RCC 7860 (cell line): ENCODE measurements around the gene IMMP2L.

Experiments
- DNase-seq: peaks from one replicate; pipeline ENCODE4 v3.0.0-alpha.2; 2015; ENCODE audit warnings: low spot score
- FAIRE-seq: peaks from 2 replicates; lab custom pipeline; 2012; peaks lifted over from hg19 to GRCh38; lab: Jason Lieb, UNC

IMMP2L gene

DNA sequence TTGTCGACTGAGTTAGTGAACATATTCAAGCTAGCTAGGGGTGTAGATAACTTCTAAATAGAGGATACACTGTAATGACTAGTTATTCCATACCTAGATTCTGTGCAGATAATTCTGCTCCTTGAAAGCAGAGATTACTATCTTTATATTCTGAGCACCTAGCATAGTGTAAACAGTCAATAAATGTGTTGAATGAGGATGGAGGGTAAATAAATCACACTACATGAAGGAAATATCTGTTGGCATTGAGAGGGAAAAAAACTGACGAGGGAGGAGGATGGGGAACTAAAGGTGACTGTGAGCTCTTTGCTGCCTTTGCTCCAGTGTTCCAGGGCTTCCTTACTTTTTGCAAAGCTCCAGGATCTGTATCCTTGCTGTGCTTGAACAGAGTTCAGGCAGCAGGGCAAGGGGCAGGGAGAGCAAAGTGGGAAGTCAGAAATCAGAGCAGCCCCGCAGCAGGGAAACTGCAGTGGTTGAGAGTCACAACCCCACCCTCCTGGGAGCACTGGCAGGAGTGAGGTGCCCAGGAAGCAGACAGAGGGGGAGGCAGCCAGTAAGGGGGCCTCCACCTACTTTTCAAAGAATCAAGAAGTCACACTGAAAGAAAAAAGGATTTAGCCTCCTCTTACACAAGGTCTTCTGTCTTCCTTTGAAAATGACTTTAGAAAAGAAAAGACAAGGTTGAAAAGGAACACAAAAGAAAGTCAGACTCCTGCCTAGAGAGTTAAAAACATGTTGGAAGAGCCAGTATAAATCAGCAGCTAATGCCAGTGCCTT, 543.1 kb downstream of the IMMP2L start:
- FAIRE-seq (no peak), DNase-seq (no peak)

DNA sequence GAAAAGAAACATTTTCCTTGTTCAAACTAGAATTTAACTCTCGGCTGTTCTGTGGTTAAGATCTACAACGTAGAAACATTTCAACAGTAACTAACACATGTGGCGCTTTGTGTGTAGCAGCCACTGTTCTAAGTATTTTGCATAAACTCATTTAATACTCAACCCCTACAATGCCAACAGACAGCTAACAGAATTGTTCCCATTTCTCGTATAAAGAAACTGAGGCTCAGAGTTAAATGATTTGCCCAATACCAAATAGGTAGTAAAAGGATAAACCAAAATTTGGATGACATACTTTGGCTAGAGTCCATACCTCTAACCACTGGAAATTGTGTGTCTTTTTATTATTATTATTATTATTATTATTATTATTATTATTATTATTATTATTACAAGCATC, 543.8 kb downstream of the IMMP2L start:
- DNase-seq (no peak), FAIRE-seq (no peak)

DNA sequence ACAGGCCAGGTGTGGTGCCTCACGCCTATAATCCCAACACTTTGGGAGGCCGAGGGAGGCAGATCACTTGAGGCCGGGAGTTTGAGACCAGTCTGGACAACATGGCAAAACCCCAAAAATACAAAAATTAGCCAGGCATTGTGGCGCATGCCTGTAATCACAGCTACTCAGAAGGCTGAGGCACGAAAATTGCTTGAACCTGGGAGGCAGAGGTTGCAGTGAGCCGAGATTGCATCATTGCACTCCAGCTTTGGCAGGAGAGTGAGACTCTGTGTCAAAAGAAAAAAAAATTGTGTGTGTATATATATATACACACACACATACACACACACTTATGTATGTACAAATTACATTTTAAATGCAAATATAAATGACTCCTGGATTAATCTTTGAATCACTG, 548.2 kb downstream of the IMMP2L start:
- no peak for FAIRE-seq
- DNase-seq = no peak

DNA sequence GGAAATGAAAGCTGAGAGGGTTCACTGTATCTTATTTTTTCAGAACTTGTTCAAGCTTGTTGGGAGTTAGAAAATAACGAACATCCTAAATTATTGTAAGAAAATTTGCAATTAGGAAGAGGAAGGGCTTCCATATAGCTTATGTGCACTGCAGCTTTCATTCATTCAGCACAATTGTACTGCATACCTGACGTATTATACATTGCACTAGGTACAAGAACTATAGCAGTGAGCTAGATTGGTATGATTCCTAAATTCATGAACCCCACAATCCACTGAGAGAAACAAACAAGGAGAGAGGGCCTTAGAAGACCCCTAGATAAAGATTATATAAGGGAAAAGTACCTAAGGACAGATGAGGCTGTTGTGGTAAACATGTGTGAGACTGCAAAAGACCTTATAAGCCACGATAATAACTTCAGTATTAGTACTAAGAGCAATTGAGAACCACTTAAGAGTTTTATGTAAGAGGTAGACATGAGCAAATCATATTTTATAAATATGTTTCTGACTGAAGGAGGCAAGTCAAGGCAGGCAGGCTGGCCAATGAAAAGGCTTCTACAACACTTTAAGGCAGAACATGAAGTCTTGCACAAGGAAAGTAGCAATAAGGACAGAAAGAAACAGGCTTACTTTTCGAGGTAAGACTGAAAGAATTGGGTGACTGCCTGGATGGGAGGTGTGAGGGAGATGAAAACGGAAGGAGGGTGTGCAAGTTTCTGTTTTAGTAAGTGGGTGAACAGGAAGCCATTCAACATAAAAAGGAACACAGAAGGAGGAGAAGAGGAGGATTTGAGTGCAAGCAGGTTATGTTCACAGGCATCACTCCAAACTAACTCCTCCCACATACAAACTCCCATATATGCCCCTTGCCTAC, 549.3 kb downstream of the IMMP2L start:
- FAIRE-seq (no peak), DNase-seq (no peak)

GRCh38 chr7:111012149-111012548, 550.1 kb downstream of the IMMP2L start:
- no peak for FAIRE-seq
- DNase-seq = no peak

DNA sequence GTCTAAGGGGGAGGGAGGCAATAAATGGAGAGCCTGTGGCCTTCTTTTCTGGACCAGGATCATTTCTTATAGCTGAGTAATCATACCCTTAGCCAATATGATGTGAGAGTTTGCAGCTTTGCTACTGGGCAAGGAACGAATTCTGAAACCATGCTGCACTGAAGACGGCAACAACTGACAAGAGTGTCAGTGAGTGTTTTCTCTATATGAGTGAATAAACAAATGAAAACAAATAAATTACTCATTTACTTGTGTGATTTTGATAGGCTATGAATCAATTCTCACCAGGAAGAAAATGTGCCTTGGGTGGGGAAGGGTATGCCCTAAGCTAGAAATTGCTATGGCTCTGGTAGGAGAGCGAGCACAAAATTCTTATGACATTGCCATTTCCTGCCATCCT, 550.8 kb downstream of the IMMP2L start:
- FAIRE-seq = no peak
- no peak for DNase-seq

DNA sequence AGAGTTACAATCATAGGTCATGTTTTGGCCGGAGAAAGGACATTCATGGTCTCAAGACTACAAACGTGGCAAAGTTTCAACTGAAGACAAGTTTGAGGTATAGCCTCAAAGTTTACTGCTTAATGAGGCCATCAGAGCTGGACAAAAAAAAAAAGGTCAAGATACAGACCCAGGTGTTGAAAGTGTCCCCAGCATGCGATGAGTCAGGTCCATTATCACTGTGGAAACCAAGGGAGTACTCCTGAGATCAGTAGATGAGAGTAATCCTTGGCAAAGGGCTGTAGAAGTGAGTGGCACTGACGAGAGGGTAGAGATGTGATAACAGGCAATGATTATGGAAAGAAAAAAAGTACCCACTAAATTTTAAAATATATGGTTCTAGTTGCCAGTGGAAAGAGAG, 551.5 kb downstream of the IMMP2L start:
- FAIRE-seq = no peak
- DNase-seq = no peak

DNA sequence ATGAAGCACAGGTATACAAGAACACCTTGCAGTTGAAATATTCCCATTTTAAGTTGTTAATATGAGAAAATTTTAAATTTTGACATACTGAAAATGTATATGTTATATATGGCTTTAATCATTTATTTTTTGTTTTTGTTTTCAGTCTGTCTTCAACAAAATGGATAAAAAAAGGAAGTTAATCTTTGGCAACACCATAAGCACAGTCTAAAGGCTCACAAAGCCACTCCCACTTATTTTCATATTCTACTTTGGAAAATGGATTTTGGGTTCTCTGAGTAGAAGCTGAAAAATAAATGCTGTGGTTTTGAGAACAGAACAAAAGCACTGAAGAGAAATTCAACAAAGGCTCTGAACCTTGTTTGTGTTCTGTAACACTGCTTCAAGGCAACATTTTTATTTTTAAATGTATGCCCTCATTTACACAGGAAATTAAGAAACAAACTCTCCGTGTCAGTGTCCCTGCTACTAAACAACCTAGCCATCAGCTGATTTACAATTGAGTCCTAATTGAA, 552.7 kb downstream of the IMMP2L start:
- FAIRE-seq (no peak), DNase-seq (no peak)

DNA sequence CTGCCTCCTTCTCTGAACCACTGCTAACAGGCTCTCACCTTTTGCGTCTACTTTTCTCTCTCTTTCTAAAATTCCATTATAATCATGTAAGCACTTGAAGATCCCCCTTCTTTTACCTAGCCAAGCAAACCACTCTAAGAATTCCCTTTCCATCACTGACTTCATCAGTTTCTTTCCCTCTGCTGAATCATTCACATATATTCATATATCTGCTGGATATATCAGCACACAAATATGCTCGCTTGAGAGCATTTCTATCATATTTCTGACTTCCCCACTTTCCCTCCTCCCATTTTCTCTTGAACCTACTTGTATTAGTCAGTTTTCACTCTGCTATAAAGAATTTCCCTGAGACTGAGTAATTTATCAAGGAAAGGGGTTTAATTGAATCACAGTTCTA, 555.6 kb downstream of the IMMP2L start:
- no peak for DNase-seq
- FAIRE-seq = no peak

DNA sequence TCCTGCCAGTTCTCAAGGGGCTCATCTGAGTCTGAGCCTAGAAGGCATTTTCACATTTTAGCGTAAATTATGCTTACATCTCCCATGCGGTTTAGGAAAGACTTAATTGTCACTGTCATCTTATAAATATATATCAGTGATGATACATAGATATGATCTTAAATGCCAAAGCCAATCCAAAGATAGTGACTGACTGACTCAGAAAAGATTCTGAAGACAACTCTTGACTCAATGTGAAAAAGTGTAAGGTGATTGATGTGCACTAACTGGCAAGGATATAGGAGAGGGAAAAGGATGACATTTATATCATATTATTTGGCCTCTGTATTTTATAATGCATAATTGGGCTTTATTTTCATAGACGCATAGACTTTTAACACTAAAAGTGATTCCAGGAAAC, 556.3 kb downstream of the IMMP2L start:
- DNase-seq (no peak), FAIRE-seq (no peak)

- FAIRE-seq (no peak), DNase-seq (no peak)
Observed at GRCh38 chr7:111005445-111005844, 556.8 kb downstream of the IMMP2L start.

DNA sequence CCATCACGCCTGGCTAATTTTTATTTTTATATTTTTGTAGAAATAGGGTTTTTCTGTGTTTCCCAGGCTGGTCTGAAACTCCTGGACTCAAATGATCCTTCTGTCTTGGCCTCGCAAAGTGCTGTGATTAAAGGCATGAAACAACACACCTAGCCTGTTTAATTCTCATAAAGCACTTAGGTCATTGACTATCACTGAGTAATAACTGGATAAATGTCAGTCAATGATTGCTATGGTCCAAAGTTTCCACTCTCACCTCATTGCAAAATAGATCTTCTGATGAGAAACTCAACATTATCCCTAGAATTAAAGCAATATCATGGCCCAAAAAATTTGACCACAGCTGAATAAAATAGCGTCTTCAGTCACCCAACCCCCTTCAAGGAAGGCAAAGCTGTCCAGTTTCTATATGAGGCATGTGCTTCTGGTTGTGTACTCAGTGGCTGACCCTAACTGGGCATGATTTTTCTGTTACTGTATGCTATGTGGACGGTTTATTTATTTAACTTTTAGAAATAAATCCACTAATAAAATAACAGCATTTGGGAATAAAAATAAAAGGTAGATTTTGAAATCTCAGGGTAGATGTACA, 557.9 kb downstream of the IMMP2L start:
- no peak for DNase-seq
- FAIRE-seq = no peak

DNA sequence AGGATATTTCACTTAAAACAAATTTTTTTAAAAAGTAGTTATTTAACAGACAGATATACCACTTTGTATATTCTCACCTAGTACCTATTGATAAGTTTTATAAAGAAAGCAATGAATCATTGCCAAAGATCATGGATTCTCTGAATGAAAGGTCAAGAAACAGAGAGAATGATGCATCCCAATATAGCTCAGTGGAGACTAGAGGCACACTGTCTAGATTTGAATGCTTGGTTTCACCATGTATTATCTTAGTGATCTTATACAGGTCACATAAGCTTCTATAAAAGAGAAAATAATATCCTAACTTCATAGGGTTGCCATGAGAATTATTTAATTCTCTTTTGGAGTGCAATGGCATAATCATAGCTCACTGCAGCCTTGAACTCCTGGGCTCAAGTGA, 558.4 kb downstream of the IMMP2L start:
- no peak for FAIRE-seq
- DNase-seq = no peak

GRCh38 chr7:110994028-110994967, 568.0 kb downstream of the IMMP2L start:
- FAIRE-seq = no peak
- DNase-seq = peak; percentile 23

DNA sequence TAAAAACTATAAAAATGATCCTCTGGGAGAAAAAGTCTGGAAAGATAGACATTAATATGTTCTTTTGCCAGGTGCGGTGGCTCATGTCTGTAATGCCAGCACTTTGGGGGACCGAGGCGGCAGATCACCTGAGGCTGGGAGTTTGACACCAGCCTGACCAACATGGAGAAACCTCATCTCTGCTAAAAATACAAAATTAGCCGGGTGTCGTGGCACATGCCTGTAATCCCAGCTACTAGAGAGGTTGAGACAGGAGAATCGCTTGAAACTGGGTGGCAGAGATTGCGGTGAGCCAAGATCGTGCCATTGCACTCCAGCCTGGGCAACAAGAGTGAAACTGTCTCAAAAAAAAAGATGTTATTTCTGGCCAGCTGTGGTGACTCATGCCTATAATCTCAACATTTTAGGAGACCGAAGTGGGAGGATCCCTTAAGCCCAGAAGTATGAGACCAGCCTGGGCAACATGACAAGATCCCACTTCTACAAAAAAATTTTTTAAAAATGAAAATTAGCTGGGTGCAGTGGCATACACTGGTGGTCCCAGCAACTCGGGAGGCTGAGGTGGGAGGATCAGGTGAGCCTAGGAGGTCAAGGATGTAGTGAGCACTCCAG, 573.3 kb downstream of the IMMP2L start:
- no peak for FAIRE-seq
- no peak for DNase-seq

- FAIRE-seq (no peak), DNase-seq (no peak)
Observed at GRCh38 chr7:110988348-110988747, 573.9 kb downstream of the IMMP2L start.

DNA sequence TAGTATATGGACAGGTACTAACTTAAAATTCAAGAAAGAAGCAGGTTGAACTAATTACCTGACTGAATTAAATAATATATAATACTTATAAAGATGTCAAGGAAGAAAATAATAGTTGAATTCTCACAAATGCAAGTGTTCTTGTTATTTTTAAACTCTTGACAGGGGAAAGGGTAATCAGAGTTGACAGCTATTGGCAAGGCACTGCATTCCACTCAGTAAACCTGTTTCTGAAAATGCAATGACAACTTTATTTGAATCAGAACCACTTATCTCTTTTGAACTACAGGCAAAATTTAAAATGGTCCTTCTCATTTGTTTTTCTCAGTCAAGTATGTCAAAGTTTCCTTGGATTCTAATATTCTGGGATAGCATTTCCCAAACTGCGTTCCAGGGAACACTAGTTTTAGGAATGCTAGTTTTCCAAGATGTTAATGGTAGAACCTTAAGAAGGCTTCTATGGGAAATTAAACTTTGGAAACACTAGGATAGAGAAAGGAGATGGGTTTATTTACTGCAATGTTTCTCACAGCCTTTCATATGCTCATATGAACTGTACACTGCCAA, 575.1 kb downstream of the IMMP2L start:
- DNase-seq = no peak
- FAIRE-seq = no peak

GRCh38 chr7:110983822-110984456, 578.4 kb downstream of the IMMP2L start:
- no peak for DNase-seq
- no peak for FAIRE-seq

DNA sequence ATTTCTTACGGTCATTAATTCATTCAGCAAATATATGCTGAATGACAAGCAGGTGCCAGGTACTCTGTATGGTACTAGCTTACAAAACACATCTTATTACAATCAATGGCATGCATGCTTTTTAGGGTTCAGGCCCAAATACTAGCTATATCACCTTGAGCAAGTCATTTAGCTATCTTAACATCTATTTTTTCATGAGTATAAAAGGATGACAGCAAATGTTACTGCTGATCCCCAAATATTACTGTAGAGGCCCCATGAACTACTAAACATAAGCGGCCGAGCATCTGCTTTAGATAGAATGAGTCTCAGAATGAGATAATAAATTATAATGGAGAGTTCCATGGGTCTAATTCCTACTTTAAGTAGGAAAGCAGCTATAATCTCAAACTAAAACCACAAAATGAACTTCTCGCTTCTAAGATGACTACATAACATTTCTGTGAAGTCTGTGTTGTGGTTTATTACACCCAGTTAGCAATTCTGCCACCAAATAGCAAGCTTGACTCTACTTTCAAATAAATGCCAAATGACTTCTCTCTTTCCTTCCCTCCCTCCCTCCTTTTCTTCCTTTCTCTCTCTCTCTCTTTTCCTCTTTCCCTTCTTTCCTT, 585.1 kb downstream of the IMMP2L start:
- no peak for DNase-seq
- FAIRE-seq = no peak
